Inferior parietal cortex (tissue), 1 donor: ENCODE data around the gene ZSWIM4.
"Not testable (repeated sequence)": the region's sequence is repeated elsewhere in the genome, so short reads cannot be mapped to it uniquely, and the experiment has no call there.

ENCODE experiments used
- DNase-seq: peaks from one replicate; pipeline ENCODE4 v3.0.0-alpha.2; 2016; ENCODE audit errors: extremely low spot score

Gene ZSWIM4

GRCh38 chr19:13794757-13795589 is at the start of gene ZSWIM4:
Gene ZSWIM4 (plus strand): TSS chr19:13795443. CDS start chr19:13795649, 206 bp downstream.
- DNase-seq = peak; percentile 98

GRCh38 chr19:13747098-13747453 is 48.2 kb upstream of the ZSWIM4 start:
- DNase-seq = no peak

GRCh38 chr19:13748169-13748828 is 46.9 kb upstream of the ZSWIM4 start:
- DNase-seq = no peak

GRCh38 chr19:13751436-13751835 is 43.8 kb upstream of the ZSWIM4 start:
- DNase-seq = no peak

GRCh38 chr19:13753622-13754021 is 41.6 kb upstream of the ZSWIM4 start:
- not testable (repeated sequence) for DNase-seq

GRCh38 chr19:13756210-13756609 is 39.0 kb upstream of the ZSWIM4 start:
- no peak for DNase-seq

GRCh38 chr19:13757805-13758772 is 37.2 kb upstream of the ZSWIM4 start:
- no peak for DNase-seq

- no peak for DNase-seq
Measured at GRCh38 chr19:13758795-13759194, 36.4 kb upstream of the ZSWIM4 start.

- no peak for DNase-seq
Measured at GRCh38 chr19:13761423-13761822, 33.8 kb upstream of the ZSWIM4 start.

GRCh38 chr19:13762635-13763235 is 32.5 kb upstream of the ZSWIM4 start:
- no peak for DNase-seq

- DNase-seq = no peak
Measured at GRCh38 chr19:13763265-13763664, 32.0 kb upstream of the ZSWIM4 start.

GRCh38 chr19:13764101-13764807 is 31.0 kb upstream of the ZSWIM4 start, which contains the start of gene MRI1:
Gene MRI1 (plus strand): TSS chr19:13764522. CDS start chr19:13764589, 67 bp downstream.
- DNase-seq = peak; percentile 77

GRCh38 chr19:13764821-13765394 is 30.3 kb upstream of the ZSWIM4 start:
- no peak for DNase-seq

- DNase-seq = no peak
Measured at GRCh38 chr19:13765395-13766094, 29.7 kb upstream of the ZSWIM4 start.

GRCh38 chr19:13766095-13766481 is 29.2 kb upstream of the ZSWIM4 start:
- no peak for DNase-seq

- no peak for DNase-seq
Measured at GRCh38 chr19:13768510-13768909, 26.7 kb upstream of the ZSWIM4 start.

GRCh38 chr19:13770013-13770635 is 25.1 kb upstream of the ZSWIM4 start:
- DNase-seq = no peak

- peak; percentile 98 for DNase-seq
Measured at GRCh38 chr19:13774217-13775191, 20.7 kb upstream of the ZSWIM4 start, which contains the start of gene C19orf53. Gene C19orf53 (plus strand): TSS chr19:13774456. CDS start chr19:13774478, 22 bp downstream.
